ENCODE results near the gene FIP1L1. TPM values are rescaled to one million over a fixed set of nuclear protein-coding genes. Genes with fewer than 3 reads are reported as not detected.

The FIP1L1 gene
- total RNA-seq, 1 experiment from 2014 or later, result 68.0 TPM

DNA sequence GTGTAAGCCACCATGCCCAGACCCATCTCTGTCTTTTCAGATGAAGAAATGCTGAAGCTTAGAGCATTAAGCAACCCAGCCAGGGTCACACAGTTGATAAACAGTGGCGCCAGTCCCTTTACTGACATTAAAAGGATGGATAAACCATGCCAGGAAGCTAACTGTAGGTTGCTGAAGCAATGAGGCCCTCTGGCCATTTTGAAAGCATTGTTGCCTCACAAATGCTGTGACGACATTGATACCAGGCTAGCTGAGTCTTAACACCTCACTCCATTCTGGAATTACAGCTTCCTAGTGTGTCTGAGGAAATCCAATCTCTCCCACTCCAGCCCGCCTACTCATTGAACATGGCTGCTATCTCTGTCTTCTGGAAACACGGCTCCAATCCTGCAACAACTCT lies 124.1 kb downstream of the FIP1L1 start:
- H3K18ac ChIP-seq (ENCODE audit: insufficient read length, low read depth, low read length), result no peak overlapping the region
- no peak overlapping the region for H3K4me2 ChIP-seq (ENCODE audit: insufficient read depth, insufficient read length, low read length)
- no peak overlapping the region for H2AK5ac ChIP-seq (ENCODE audit: insufficient read length, low read length)
- no CpG with 5 or more reads among the region's 4 CpGs for WGBS (ENCODE audit: extremely low coverage, insufficient read length, low lambda C conversion rate)
- no peaks in the 10 kb centered on the region for H3K4me1 ChIP-seq (ENCODE audit: insufficient read depth, low read length)
- DNase-seq, result no peak
- H3K9me3 ChIP-seq (ENCODE audit: control insufficient read depth, low read depth, low read length), result no peaks in the 10 kb centered on the region
- no peaks in the 10 kb centered on the region for H3K79me1 ChIP-seq (ENCODE audit: insufficient read depth, low read depth, low read length, poor library complexity, severe bottlenecking)
- H2BK20ac ChIP-seq (ENCODE audit: low read depth, low read length, poor library complexity, severe bottlenecking), result no peak overlapping the region
- no peak overlapping the region for H3K14ac ChIP-seq (ENCODE audit: insufficient read depth, low read length)
- H3K23ac ChIP-seq (ENCODE audit: insufficient read length, low read depth, low read length), result no peak overlapping the region
- H3T11ph ChIP-seq (ENCODE audit: low read length), result no peak overlapping the region
- H4K5ac ChIP-seq (ENCODE audit: insufficient read length, low read depth, low read length), result no peak overlapping the region
- no peak overlapping the region for H3K27ac ChIP-seq (ENCODE audit: insufficient read length, low read depth, low read length)
- no peak overlapping the region for H2AFZ ChIP-seq (ENCODE audit: low read length)
- no peak overlapping the region for H3K56ac ChIP-seq (ENCODE audit: insufficient read length, low read depth, low read length)
- H3K27me3 Mint-ChIP-seq (ENCODE audit: low read depth), result no peaks in the 10 kb centered on the region
- H2BK5ac ChIP-seq (ENCODE audit: insufficient read length, low read length), result no peak overlapping the region
- no peak overlapping the region for H3K4ac ChIP-seq (ENCODE audit: low read depth, low read length)
- H3K4me3 Mint-ChIP-seq, result no peak overlapping the region
- H4K8ac ChIP-seq (replicated peaks; ENCODE audit: insufficient read length, low read depth, low read length), result no peak overlapping the region
- no peak overlapping the region for H2BK120ac ChIP-seq (ENCODE audit: low read depth, low read length, poor library complexity, severe bottlenecking)
- TF ChIP-seq, protein P1, sequence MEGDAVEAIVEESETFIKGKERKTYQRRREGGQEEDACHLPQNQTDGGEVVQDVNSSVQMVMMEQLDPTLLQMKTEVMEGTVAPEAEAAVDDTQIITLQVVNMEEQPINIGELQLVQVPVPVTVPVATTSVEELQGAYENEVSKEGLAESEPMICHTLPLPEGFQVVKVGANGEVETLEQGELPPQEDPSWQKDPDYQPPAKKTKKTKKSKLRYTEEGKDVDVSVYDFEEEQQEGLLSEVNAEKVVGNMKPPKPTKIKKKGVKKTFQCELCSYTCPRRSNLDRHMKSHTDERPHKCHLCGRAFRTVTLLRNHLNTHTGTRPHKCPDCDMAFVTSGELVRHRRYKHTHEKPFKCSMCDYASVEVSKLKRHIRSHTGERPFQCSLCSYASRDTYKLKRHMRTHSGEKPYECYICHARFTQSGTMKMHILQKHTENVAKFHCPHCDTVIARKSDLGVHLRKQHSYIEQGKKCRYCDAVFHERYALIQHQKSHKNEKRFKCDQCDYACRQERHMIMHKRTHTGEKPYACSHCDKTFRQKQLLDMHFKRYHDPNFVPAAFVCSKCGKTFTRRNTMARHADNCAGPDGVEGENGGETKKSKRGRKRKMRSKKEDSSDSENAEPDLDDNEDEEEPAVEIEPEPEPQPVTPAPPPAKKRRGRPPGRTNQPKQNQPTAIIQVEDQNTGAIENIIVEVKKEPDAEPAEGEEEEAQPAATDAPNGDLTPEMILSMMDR (conservative IDR thresholded peaks at IDR 0.05), result no peak
- no peak overlapping the region for H3K9ac ChIP-seq (ENCODE audit: extremely low read depth, insufficient read length, low read length)
- H3K36me3 Mint-ChIP-seq (ENCODE audit: insufficient read depth in 1 of 3, low read depth in 3 of 3), result no peaks in the 10 kb centered on the region; a peak in 1 of 7 replicates
- no peak overlapping the region for H4K91ac ChIP-seq (ENCODE audit: insufficient read length, low read depth, low read length)
- H2BK12ac ChIP-seq (ENCODE audit: insufficient read length, low read depth, low read length), result no peak overlapping the region
- no peaks in the 10 kb centered on the region for H3K27me3 ChIP-seq (ENCODE audit: insufficient read depth, low read length)
- H3K9me3 Mint-ChIP-seq, result no peaks in the 10 kb centered on the region
- no peaks in the 10 kb centered on the region for H4K20me1 ChIP-seq (ENCODE audit: control insufficient read depth, insufficient read depth, insufficient read length)
- no peaks in the 10 kb centered on the region for H3K23me2 ChIP-seq (ENCODE audit: insufficient read length, low read depth, low read length, poor library complexity, severe bottlenecking)
- peaks cover 15 to 20% of the 10 kb centered on the region in 2 experiments for H3K4me1 Mint-ChIP-seq
- no peaks in the 10 kb centered on the region for H3K79me2 ChIP-seq (ENCODE audit: insufficient read depth, low read length)
- no peak overlapping the region for H3K27ac Mint-ChIP-seq
- H2BK15ac ChIP-seq (ENCODE audit: low read depth, low read length), result no peak overlapping the region

Measured in H9 (cell line).